Tibial nerve (tissue), 4 donors: ENCODE results near the gene ERAP2. TPM values are rescaled to one million over a fixed set of nuclear protein-coding genes. Genes with fewer than 3 reads are reported as not detected.
A peak's percentile ranks its signal among the peaks of the same experiment; 100 is the strongest.

Experiments
- DNase-seq, 2 donors: peaks; one replicate each; pipeline ENCODE4 v3.0.0-alpha.2; 2019; ENCODE audit warnings: low spot score in 2 of 2
- H3K27ac ChIP-seq, 4 donors: fragments of 200-600 bp; sonication (generic) in 3 of 4; one replicate each; pipeline ENCODE4 v1.5.1; 2017 to 2019; ENCODE audit warnings: mild to moderate bottlenecking in 1 of 4
- H3K27me3 ChIP-seq, 2 donors: fragments of 200-600 bp; sonication (generic) in 1 of 2; one replicate each; pipeline versions ENCODE4 v1.5.1 to v1.6.0; 2017 to 2019
- H3K36me3 ChIP-seq, 3 donors: fragments of 200-600 bp; sonication (generic); one replicate each; pipeline ENCODE4 v1.5.1; 2018 to 2019
- H3K4me1 ChIP-seq, 4 donors: fragments of 200-600 bp; sonication (generic) in 3 of 4; one replicate each; pipeline ENCODE4 v1.5.1; 2017 to 2019
- H3K4me3 ChIP-seq, 4 donors: fragments of 200-600 bp; sonication (generic) in 3 of 4; one replicate each; pipeline ENCODE4 v1.5.1; 2017 to 2019; ENCODE audit warnings: mild to moderate bottlenecking in 1 of 4, moderate library complexity in 1 of 4
- H3K9me3 ChIP-seq, 4 donors: fragments of 200-600 bp; sonication (generic) in 3 of 4; one replicate each; pipeline ENCODE4 v1.5.1; 2017 to 2019
- EP300 ChIP-seq, 2 donors: sonication (generic); formaldehyde crosslinking; IDR thresholded peaks; one replicate each; pipeline ENCODE4 v1.6.1; 2017; ENCODE audit warnings: antibody characterized with exemption in 2 of 2, mild to moderate bottlenecking in 1 of 2
- POLR2A ChIP-seq, 2 donors: fragments of 450-650 bp; IDR thresholded peaks; one replicate each; pipeline ENCODE4 v1.6.1; 2017; ENCODE audit warnings: antibody characterized with exemption in 2 of 2, mild to moderate bottlenecking in 2 of 2, moderate library complexity in 2 of 2
- WGBS, 2 donors: methylation state at CpG; one replicate each; pipeline ENCODE4 v1.1.5; 2018; 5-methylcytosine and 5-hydroxymethylcytosine counted together
- total RNA-seq, 4 donors: library from RNA; depleted of rRNA; stranded (reverse); fragments of >200 nt; gene quantifications; one replicate each; pipeline ENCODE4 v1.1.0, GENCODE V29; 2016
- TF ChIP-seq, protein P1 (sequence below), 5 experiments: fragments of 200-600 bp in 3 of 5; fragments of 450-650 bp in 2 of 5; sonication (generic) in 3 of 5; IDR thresholded peaks; one replicate each; pipeline ENCODE4 v1.5.1; 2016 to 2019; ENCODE audit warnings: antibody characterized with exemption in 5 of 5, mild to moderate bottlenecking in 3 of 5, moderate library complexity in 2 of 5

The ERAP2 gene
- total RNA-seq, 4 donors from 2014 or later, result 9.9 to 18.6 (median 12.2) TPM

DNA sequence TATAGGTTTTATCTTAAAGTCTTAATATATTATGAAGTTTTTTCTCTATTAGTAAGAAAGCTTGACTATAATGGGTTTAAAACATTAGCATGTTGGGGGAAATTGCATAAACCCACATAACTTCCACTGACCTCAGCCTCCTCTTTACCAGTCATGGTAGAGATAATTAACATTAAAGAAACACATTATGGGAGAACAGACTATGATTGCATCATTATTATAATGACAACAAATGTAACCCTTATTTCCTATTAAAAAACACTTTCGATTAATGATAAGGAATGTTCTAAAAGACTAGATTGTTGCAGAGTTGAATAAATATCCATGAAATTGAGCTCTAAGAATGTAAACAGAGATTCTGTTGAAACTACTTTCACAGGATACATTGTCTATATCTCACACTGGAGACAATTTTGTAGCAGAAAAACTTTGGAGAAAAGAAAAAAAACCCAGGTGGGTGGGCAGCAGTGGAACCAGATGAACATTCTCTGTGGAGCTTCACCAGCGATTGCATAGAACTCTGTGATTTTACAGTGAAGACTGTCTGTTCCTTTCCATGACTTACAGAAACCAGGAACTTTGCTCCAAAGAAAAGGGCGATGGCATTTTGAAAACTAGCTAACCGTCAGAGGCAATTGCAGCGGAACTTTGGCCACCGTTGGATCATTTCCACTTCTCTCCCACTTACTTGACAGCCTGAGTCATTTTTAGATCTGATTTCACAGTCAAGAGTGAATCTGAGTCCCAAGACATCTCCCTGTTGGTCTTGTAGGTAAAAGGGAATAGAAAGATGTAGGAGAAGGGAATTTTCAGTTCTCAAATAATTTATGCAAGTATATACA lies 21.0 kb upstream of the ERAP2 start:
- Histone ChIP-seq H3K27me3 (no peaks in the 10 kb centered on the region), H3K4me3 (no peak overlapping the region), H3K27ac (peak overlapping the region in 1 of 4 donors; percentile 33), H3K36me3 (no peaks in the 10 kb centered on the region), H3K4me1 (no peaks in the 10 kb centered on the region), H3K9me3 (no peaks in the 10 kb centered on the region)
- TF ChIP-seq, protein P1, sequence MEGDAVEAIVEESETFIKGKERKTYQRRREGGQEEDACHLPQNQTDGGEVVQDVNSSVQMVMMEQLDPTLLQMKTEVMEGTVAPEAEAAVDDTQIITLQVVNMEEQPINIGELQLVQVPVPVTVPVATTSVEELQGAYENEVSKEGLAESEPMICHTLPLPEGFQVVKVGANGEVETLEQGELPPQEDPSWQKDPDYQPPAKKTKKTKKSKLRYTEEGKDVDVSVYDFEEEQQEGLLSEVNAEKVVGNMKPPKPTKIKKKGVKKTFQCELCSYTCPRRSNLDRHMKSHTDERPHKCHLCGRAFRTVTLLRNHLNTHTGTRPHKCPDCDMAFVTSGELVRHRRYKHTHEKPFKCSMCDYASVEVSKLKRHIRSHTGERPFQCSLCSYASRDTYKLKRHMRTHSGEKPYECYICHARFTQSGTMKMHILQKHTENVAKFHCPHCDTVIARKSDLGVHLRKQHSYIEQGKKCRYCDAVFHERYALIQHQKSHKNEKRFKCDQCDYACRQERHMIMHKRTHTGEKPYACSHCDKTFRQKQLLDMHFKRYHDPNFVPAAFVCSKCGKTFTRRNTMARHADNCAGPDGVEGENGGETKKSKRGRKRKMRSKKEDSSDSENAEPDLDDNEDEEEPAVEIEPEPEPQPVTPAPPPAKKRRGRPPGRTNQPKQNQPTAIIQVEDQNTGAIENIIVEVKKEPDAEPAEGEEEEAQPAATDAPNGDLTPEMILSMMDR (IDR thresholded peaks at IDR 0.05), result no peak
- TF ChIP-seq EP300 (IDR thresholded peaks at IDR 0.05) (no peak), POLR2A (IDR thresholded peaks at IDR 0.05) (no peak)
- WGBS, 2 donors, result 38 to 45% methylated on average over 6 of the region's 6 CpGs
- DNase-seq, result no peak

DNA sequence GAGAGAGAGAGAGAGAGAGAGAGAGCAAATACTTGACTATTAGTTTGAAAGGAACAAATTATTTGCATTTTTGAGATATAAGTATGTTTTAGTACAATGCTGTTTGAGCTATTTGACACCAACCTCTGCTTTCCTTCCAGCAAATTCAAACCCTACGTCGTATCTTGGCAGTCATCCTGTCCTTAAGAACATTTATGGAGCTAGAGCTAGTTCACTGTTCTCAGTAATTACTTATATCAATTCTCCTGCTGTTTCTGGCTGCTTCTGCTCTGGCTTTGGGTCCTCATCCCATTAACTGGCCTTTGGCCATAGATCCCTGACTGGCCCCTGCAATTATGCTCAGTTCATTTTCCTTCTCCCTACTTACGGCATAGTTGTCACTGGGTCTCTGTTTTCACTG lies 19.9 kb upstream of the ERAP2 start:
- Histone ChIP-seq H3K4me3 (no peak overlapping the region), H3K27me3 (no peaks in the 10 kb centered on the region), H3K36me3 (no peaks in the 10 kb centered on the region), H3K9me3 (no peaks in the 10 kb centered on the region), H3K4me1 (no peaks in the 10 kb centered on the region), H3K27ac (no peak overlapping the region)
- no peak for TF ChIP-seq EP300 (IDR thresholded peaks at IDR 0.05)
- TF ChIP-seq, protein P1 (IDR thresholded peaks at IDR 0.05), result no peak
- TF ChIP-seq POLR2A (IDR thresholded peaks at IDR 0.05), result no peak
- 66% methylated on average over 3 of the region's 3 CpGs for WGBS, 2 donors
- DNase-seq, result no peak

DNA sequence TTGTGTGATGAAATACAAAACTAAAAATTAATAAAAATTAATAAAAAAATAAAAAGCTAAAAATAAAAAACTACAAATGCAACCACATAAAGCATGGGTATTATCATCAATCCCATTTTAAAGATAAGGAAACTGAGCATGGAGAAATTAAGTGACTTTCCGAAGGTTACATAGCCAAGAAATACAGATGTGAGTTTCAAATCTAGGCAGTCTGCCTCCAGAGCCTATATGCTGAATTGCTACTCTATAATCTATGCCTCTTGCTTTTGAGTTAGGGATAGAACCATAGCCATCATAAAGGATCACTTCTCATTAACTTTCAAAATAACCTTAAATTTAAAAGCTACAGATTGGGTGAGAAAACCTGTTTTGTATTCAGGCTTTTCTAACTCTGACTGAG lies 18.8 kb upstream of the ERAP2 start:
- 93 to 97% methylated on average over 1 of the region's 1 CpG for WGBS, 2 donors
- TF ChIP-seq EP300 (IDR thresholded peaks at IDR 0.05) (no peak), POLR2A (IDR thresholded peaks at IDR 0.05) (no peak)
- TF ChIP-seq, protein P1 (IDR thresholded peaks at IDR 0.05), result no peak

DNA sequence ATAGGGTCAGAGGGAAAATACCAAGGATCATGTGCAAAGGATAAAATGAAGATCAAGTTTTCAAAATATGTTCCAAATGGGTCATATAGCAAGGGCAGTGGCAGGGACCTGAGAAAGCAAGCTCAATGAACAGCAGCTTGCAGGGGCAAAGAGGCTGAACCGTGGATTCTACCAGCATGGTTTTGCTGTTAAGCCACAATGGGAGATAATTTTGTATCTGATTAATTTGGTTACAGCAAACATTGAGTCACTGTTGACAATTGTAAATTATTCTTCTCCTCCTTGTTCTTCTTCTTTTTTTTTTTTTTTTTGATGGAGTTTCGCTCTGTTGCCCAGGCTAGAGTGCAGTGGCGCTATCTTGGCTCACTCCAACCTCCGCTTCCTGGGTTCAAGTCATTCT lies 18.4 kb upstream of the ERAP2 start:
- Histone ChIP-seq H3K27ac (no peak overlapping the region), H3K27me3 (no peaks in the 10 kb centered on the region), H3K4me3 (no peak overlapping the region), H3K9me3 (no peaks in the 10 kb centered on the region), H3K4me1 (no peaks in the 10 kb centered on the region), H3K36me3 (no peaks in the 10 kb centered on the region)
- no peak for DNase-seq
- WGBS, 2 donors, result 87 to 90% methylated on average over 4 of the region's 4 CpGs
- TF ChIP-seq, protein P1 (IDR thresholded peaks at IDR 0.05), result no peak
- no peak for TF ChIP-seq EP300 (IDR thresholded peaks at IDR 0.05)
- no peak for TF ChIP-seq POLR2A (IDR thresholded peaks at IDR 0.05)

More for the DNA sequence above, 18.8 kb upstream of the ERAP2 start:
- Histone ChIP-seq H3K9me3 (no peaks in the 10 kb centered on the region), H3K27ac (no peak overlapping the region), H3K36me3 (no peaks in the 10 kb centered on the region), H3K4me3 (no peak overlapping the region), H3K4me1 (no peaks in the 10 kb centered on the region), H3K27me3 (no peaks in the 10 kb centered on the region)
- no peak for DNase-seq

DNA sequence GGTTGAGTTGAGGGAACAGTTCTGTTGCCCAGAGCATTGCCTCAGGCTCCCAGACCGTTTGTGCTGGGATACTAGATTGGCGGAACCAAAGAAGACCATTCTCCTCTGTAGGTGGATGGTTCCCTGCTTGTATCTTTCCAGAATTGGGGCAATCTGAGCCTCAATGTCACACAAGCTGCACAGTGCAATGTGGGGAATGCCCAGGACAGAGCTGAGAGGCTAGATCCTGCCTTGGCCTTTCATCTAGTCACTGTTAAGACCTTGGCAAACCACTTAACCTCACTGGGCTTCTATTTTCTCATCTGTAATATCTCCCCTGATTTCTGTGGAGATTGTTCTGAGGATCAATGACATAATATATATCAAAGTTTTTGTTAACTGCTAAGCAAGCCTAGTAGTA lies 16.9 kb upstream of the ERAP2 start:
- H3K27ac ChIP-seq, result no peak overlapping the region
- WGBS, 2 donors, result 79 to 86% methylated on average over 2 of the region's 2 CpGs
- no peaks in the 10 kb centered on the region for H3K36me3 ChIP-seq
- no peak for TF ChIP-seq EP300 (IDR thresholded peaks at IDR 0.05)
- TF ChIP-seq, protein P1 (IDR thresholded peaks at IDR 0.05), result no peak
- TF ChIP-seq POLR2A (IDR thresholded peaks at IDR 0.05), result no peak
- H3K27me3 ChIP-seq, result no peaks in the 10 kb centered on the region
- H3K4me1 ChIP-seq, result no peaks in the 10 kb centered on the region
- no peak overlapping the region for H3K4me3 ChIP-seq
- DNase-seq, result no peak
- no peaks in the 10 kb centered on the region for H3K9me3 ChIP-seq
